ENCODE results near the gene DOCK10. TPM values are rescaled to one million over a fixed set of nuclear protein-coding genes. Genes with fewer than 3 reads are reported as not detected.

Gene DOCK10
- total and polyA plus RNA-seq, 4 donors, result 7.6 to 81.8 (median 42.6) TPM

DNA sequence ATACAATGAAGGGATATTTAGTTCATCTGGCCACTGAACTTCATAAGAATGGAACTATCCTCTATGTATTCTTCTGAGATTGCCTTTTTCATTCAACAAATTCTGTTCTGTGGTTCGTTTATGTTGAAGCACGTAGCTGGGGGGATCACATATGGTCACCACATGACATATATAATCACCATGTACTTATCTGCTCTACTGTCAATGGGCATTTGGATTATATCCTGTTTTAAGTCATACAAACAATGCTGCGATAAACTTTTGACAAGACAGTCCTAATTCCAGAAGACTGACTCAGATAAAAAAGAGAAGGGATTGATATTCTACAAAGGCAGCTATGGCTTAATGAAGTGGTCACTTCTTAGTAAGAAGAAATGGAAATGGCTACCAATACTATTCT, 210.1 kb downstream of the DOCK10 start:
- Histone ChIP-seq H3K9me3 (ENCODE audit: control insufficient read depth, low read length) (peaks cover 1% of the 10 kb centered on the region), H3K27ac (ENCODE audit: low read depth in 1 of 2, low read length in 2 of 2) (no peak overlapping the region), H3K36me3 (ENCODE audit: control insufficient read depth in 1 of 2, insufficient read depth in 2 of 2, low read length in 1 of 2) (peaks cover 8 to 17% of the 10 kb centered on the region in 2 donors), H3K27me3 (ENCODE audit: control insufficient read depth in 1 of 2, insufficient read depth in 2 of 2, low read length in 1 of 2) (no peaks in the 10 kb centered on the region), H3K4me3 (ENCODE audit: low read length in 2 of 2) (no peak overlapping the region), H3K4me1 (ENCODE audit: control insufficient read depth in 1 of 2, insufficient read depth in 2 of 2, low read length in 2 of 2) (no peaks in the 10 kb centered on the region)
- 75 to 84% methylated on average over 3 of the region's 3 CpGs for WGBS, 2 donors
- ATAC-seq (ENCODE audit: low FRiP score), result no peak
- no peak for DNase-seq
- intact Hi-C loops (cut with DNase I), result no loop called here

DNA sequence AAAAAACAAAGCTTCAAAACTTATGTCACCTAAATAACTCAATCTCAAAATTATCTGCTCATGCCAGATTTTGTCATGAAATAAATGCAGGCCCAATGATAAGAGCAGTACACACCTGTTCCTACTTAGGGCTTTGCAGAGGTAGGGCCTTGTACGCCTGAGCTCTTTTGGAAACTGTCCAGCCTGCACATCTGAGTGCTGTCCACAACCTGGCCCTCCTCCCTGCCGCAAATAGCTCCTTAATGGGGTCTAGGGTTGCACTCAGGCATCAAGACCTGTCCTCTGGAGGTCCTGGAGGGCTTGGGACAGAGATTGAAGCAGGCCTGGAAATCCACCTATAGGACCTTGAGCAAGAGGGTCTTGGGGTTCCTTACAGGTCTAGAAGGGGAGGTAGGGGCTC, 210.7 kb downstream of the DOCK10 start:
- H3K27ac ChIP-seq (ENCODE audit: low read depth in 1 of 2, low read length in 2 of 2), result no peak overlapping the region
- H3K27me3 ChIP-seq (ENCODE audit: control insufficient read depth in 1 of 2, insufficient read depth in 2 of 2, low read length in 1 of 2), result no peaks in the 10 kb centered on the region
- no peak overlapping the region for H3K4me3 ChIP-seq (ENCODE audit: low read length in 2 of 2)
- H3K36me3 ChIP-seq (ENCODE audit: control insufficient read depth in 1 of 2, insufficient read depth in 2 of 2, low read length in 1 of 2), result peaks cover 8 to 17% of the 10 kb centered on the region in 2 donors
- H3K4me1 ChIP-seq (ENCODE audit: control insufficient read depth in 1 of 2, insufficient read depth in 2 of 2, low read length in 2 of 2), result no peaks in the 10 kb centered on the region
- ATAC-seq (ENCODE audit: low FRiP score) (no peak), DNase-seq (no peak)
- intact Hi-C loops (cut with DNase I), result no loop called here
- 83 to 93% methylated on average over 2 of the region's 2 CpGs for WGBS, 2 donors
- peaks cover 1% of the 10 kb centered on the region for H3K9me3 ChIP-seq (ENCODE audit: control insufficient read depth, low read length)

DNA sequence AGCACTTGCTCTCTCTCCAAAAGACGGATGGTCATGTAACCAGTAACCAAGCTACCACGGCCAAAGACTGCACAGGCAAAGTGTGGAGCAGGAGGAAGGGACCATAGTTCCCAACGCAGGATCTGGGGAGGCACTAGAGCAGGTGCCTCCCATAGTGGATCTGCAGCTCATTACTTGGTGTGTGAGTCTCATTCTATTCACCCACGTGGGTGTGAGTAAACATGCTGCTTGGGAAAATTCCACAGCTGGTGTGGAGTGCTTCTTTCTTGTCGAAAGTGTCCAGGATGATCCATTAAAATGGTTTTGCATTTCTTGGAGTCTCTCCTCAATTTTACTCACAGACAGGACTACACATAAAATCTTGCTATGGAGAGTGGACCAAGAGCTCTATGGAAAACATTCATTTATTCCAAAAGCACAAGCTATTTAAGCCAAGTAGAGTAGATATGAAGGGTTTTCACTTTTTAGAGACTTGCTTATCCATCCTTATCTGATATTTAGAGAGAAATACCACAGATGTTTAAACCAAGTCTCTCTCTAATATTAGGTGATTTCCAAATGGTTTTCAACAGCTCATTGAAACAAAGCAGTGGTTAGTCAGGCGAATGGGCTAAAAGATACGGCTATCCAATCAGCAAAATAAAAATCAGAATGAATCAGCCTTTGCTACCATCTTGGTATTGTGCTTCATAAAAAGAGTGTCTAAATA, 221.8 kb downstream of the DOCK10 start:
- H3K4me1 ChIP-seq (ENCODE audit: control insufficient read depth in 1 of 2, insufficient read depth in 2 of 2, low read length in 2 of 2), result no peaks in the 10 kb centered on the region
- no peaks in the 10 kb centered on the region for H3K27me3 ChIP-seq (ENCODE audit: control insufficient read depth in 1 of 2, insufficient read depth in 2 of 2, low read length in 1 of 2)
- no peak overlapping the region for H3K27ac ChIP-seq (ENCODE audit: low read depth in 1 of 2, low read length in 2 of 2)
- no peaks in the 10 kb centered on the region for H3K9me3 ChIP-seq (ENCODE audit: control insufficient read depth, low read length)
- H3K36me3 ChIP-seq (ENCODE audit: control insufficient read depth in 1 of 2, insufficient read depth in 2 of 2, low read length in 1 of 2), result peaks cover 3 to 6% of the 10 kb centered on the region in 2 donors
- 66 to 71% methylated on average over 7 of the region's 7 CpGs for WGBS, 2 donors
- no peak for DNase-seq
- H3K4me3 ChIP-seq (ENCODE audit: low read length in 2 of 2), result no peak overlapping the region
- intact Hi-C loops (cut with DNase I), result no loop called here
- no peak for ATAC-seq (ENCODE audit: low FRiP score)

DNA sequence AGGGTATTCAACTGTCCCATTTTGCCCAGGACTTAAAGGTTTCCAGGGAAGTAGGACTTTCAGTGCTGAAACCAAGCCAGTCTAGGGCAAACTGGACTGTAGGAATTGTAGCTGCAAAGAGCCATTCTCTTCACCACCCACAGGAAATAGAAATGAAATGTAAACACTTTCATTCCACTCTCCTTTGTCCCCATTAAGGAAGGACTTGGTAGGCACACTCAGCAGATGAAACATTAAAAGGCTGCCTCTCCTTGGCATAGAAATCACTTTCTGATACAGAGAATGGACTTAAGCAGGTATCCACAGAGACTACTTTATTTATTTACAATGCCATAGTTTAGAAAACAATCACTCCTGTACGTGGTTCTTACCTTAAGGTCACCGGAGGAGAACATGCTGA, 223.2 kb downstream of the DOCK10 start:
- no peaks in the 10 kb centered on the region for H3K27me3 ChIP-seq (ENCODE audit: control insufficient read depth in 1 of 2, insufficient read depth in 2 of 2, low read length in 1 of 2)
- DNase-seq (no peak), ATAC-seq (ENCODE audit: low FRiP score) (no peak)
- H3K27ac ChIP-seq (ENCODE audit: low read depth in 1 of 2, low read length in 2 of 2), result peak overlapping the region in 1 of 2 donors; percentile 44
- no peaks in the 10 kb centered on the region for H3K9me3 ChIP-seq (ENCODE audit: control insufficient read depth, low read length)
- 86 to 90% methylated on average over 2 of the region's 2 CpGs for WGBS, 2 donors
- intact Hi-C loops (cut with DNase I), result no loop called here
- peaks cover 3 to 6% of the 10 kb centered on the region in 2 donors for H3K36me3 ChIP-seq (ENCODE audit: control insufficient read depth in 1 of 2, insufficient read depth in 2 of 2, low read length in 1 of 2)
- H3K4me3 ChIP-seq (ENCODE audit: low read length in 2 of 2), result no peak overlapping the region
- no peaks in the 10 kb centered on the region for H3K4me1 ChIP-seq (ENCODE audit: control insufficient read depth in 1 of 2, insufficient read depth in 2 of 2, low read length in 2 of 2)

DNA sequence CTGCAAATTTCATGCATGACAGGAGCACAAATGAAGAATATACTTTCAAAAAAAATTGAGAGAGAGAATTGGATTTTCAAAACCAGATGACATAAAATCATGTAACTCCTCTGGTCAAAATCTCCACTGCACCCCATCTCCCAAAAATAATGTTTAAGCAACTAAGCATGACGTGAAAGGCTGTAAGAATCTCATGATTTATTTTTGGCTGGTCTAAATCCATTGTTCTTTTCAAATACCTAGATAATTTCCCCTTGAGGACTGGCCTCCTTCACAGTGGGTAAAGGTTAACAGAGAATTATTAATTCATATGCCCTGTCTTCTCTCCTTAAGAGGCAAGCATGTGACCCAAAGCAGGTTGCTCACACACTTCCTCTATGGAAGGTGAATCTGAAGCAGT, 224.6 kb downstream of the DOCK10 start:
- peaks cover 3 to 6% of the 10 kb centered on the region in 2 donors for H3K36me3 ChIP-seq (ENCODE audit: control insufficient read depth in 1 of 2, insufficient read depth in 2 of 2, low read length in 1 of 2)
- H3K4me1 ChIP-seq (ENCODE audit: control insufficient read depth in 1 of 2, insufficient read depth in 2 of 2, low read length in 2 of 2), result no peaks in the 10 kb centered on the region
- no peaks in the 10 kb centered on the region for H3K9me3 ChIP-seq (ENCODE audit: control insufficient read depth, low read length)
- intact Hi-C loops (cut with DNase I), result no loop called here
- no peak overlapping the region for H3K4me3 ChIP-seq (ENCODE audit: low read length in 2 of 2)
- DNase-seq (no peak), ATAC-seq (ENCODE audit: low FRiP score) (no peak)
- no peaks in the 10 kb centered on the region for H3K27me3 ChIP-seq (ENCODE audit: control insufficient read depth in 1 of 2, insufficient read depth in 2 of 2, low read length in 1 of 2)
- 84 to 91% methylated on average over 1 of the region's 1 CpG for WGBS, 2 donors
- H3K27ac ChIP-seq (ENCODE audit: low read depth in 1 of 2, low read length in 2 of 2), result no peak overlapping the region

DNA sequence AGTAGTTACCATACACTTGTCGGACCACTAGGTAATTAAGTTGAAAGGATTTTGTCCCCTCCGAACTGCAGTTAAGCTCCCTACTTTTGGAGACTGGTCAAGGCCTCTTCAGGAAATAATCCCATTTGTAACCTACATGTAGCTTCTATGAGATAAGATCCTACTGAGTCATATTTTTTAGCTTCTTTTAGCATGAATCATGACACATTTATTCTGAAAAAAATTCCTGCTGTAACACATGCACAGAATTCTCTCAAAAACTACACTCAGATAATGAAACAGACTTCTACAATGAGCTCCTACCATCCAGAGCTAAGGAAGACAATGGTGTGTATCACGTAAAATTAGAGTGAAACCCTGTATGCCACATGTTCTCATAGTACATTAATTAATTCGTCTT, 225.5 kb downstream of the DOCK10 start:
- WGBS, 2 donors, result 78 to 96% methylated on average over 4 of the region's 4 CpGs
- DNase-seq (no peak), ATAC-seq (ENCODE audit: low FRiP score) (no peak)
- no peak overlapping the region for H3K27ac ChIP-seq (ENCODE audit: low read depth in 1 of 2, low read length in 2 of 2)
- no peaks in the 10 kb centered on the region for H3K9me3 ChIP-seq (ENCODE audit: control insufficient read depth, low read length)
- no peaks in the 10 kb centered on the region for H3K4me1 ChIP-seq (ENCODE audit: control insufficient read depth in 1 of 2, insufficient read depth in 2 of 2, low read length in 2 of 2)
- H3K36me3 ChIP-seq (ENCODE audit: control insufficient read depth in 1 of 2, insufficient read depth in 2 of 2, low read length in 1 of 2), result peaks cover 3 to 6% of the 10 kb centered on the region in 2 donors
- H3K27me3 ChIP-seq (ENCODE audit: control insufficient read depth in 1 of 2, insufficient read depth in 2 of 2, low read length in 1 of 2), result no peaks in the 10 kb centered on the region
- intact Hi-C loops (cut with DNase I), result no loop called here
- no peak overlapping the region for H3K4me3 ChIP-seq (ENCODE audit: low read length in 2 of 2)

DNA sequence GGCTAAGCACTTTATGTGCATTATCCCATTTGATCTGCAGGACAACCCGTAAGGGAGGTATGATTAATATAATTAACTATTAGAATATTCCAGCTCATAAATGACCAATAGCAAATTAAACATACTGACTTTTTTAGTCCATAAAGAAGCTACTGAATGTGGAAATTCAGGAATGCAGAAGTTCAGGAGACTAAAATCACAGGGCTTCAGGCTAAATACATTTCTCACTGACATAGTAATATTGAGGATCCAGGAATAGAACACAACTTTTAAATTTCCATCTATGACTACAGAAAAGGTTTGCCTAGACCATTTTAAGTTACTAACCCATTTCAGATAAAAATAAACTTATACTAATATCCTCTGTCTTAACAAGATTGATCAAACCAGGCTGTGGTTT, 228.7 kb downstream of the DOCK10 start:
- Histone ChIP-seq H3K36me3 (ENCODE audit: control insufficient read depth in 1 of 2, insufficient read depth in 2 of 2, low read length in 1 of 2) (peaks cover 2 to 3% of the 10 kb centered on the region in 2 donors), H3K4me3 (ENCODE audit: low read length in 2 of 2) (no peak overlapping the region)

DNA sequence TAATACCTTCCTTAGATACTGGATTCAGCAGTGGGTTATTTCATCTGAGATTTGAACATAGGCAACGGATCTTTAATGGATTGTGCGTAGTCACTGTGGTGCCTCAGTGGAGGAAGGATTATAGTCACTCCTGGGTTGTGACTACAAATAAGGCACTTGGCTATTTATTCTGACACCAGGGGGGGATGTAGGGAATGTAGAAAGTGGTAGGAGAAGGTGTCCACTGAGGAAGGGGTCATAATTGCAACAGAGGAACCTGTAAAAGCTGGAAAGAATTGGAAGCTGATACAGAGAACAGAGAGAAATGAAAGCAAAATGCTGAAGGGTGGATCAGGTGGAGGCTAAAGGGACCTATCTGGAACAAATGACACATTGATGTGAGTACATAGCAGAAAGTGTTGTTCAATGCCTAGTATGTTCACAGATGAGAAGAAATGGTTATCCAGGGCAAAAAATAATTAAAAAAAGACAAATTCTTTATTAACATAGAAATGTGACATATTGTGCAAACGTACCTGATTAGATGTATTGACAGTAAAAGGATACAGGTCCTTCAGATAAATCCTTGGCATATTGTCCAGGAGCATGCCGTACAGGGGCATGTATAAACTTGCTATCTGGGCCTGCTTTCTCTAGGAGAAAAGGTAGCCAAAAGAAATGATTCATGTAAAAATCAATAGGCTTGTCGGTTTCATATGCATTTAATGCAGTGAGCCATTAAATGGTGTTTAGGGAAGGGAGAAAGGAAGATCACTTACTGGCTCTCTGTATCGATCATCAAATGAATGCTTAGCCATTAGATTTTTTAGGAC, 234.9 kb downstream of the DOCK10 start:
- peaks cover 0 to 4% of the 10 kb centered on the region in 2 donors for H3K4me1 ChIP-seq (ENCODE audit: control insufficient read depth in 1 of 2, insufficient read depth in 2 of 2, low read length in 2 of 2)
- H3K4me3 ChIP-seq (ENCODE audit: low read length in 2 of 2), result no peak overlapping the region
- H3K27ac ChIP-seq (ENCODE audit: low read depth in 1 of 2, low read length in 2 of 2), result no peak overlapping the region
- intact Hi-C loops (cut with DNase I), result loop anchor here in 1 of 2 donors (5.0 kb wide), 1 partner anchor 195 kb away; no protein-coding TSS in a partner anchor
- no peaks in the 10 kb centered on the region for H3K27me3 ChIP-seq (ENCODE audit: control insufficient read depth in 1 of 2, insufficient read depth in 2 of 2, low read length in 1 of 2)
- DNase-seq (no peak), ATAC-seq (ENCODE audit: low FRiP score) (no peak)
- H3K36me3 ChIP-seq (ENCODE audit: control insufficient read depth in 1 of 2, insufficient read depth in 2 of 2, low read length in 1 of 2), result peaks cover 3 to 10% of the 10 kb centered on the region in 2 donors
- WGBS, 2 donors, result 87 to 97% methylated on average over 6 of the region's 6 CpGs
- H3K9me3 ChIP-seq (ENCODE audit: control insufficient read depth, low read length), result no peaks in the 10 kb centered on the region

More for the DNA sequence above, 228.7 kb downstream of the DOCK10 start:
- WGBS, 2 donors, result 95 to 96% methylated on average over 1 of the region's 1 CpG
- no peaks in the 10 kb centered on the region for H3K9me3 ChIP-seq (ENCODE audit: control insufficient read depth, low read length)
- DNase-seq, result no peak
- intact Hi-C loops (cut with DNase I), result no loop called here
- ATAC-seq (ENCODE audit: low FRiP score), result no peak
- no peaks in the 10 kb centered on the region for H3K4me1 ChIP-seq (ENCODE audit: control insufficient read depth in 1 of 2, insufficient read depth in 2 of 2, low read length in 2 of 2)
- H3K27me3 ChIP-seq (ENCODE audit: control insufficient read depth in 1 of 2, insufficient read depth in 2 of 2, low read length in 1 of 2), result no peaks in the 10 kb centered on the region
- no peak overlapping the region for H3K27ac ChIP-seq (ENCODE audit: low read depth in 1 of 2, low read length in 2 of 2)

All from aorta (tissue), 5 donors.